Esophagus squamous epithelium (tissue), 4 donors: ENCODE results near the gene LMAN1L.

ENCODE experiments used
- CTCF ChIP-seq, 6 experiments: fragments of 450-650 bp in 4 of 6; fragments of 200-600 bp in 2 of 6; sonication (generic) in 2 of 6; IDR thresholded peaks; one replicate each; pipeline ENCODE4 v1.5.1; 2016 to 2019; ENCODE audit warnings: antibody characterized with exemption in 6 of 6, mild to moderate bottlenecking in 4 of 6, moderate library complexity in 4 of 6
- POLR2A ChIP-seq, 4 donors: fragments of 450-650 bp; IDR thresholded peaks; one replicate each; pipeline ENCODE4 v1.6.1; 2017; ENCODE audit warnings: antibody characterized with exemption in 4 of 4, mild to moderate bottlenecking in 4 of 4, moderate library complexity in 3 of 4

DNA sequence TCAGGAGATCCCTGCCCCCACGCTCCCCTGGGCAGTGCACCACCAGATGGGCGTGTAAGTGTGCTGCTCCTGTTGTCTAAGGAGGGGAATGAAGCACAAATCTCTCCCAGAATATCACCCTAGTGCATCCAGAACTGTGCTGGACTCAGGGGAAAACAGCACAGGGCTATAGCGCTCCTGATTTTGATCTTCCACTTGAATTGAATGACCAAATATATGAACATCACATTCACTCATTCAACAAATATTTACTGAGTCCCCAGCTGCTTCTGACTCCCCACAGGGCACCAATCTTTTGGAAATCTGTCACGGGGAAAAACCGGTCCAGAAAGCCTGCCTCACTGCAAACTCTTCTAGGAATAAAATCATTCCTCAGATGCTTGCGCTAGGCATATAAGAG, 16.2 kb downstream of the LMAN1L start:
- TF ChIP-seq CTCF (IDR thresholded peaks at IDR 0.05) (no peak), POLR2A (IDR thresholded peaks at IDR 0.05) (no peak)
